PFSK-1 (cell line): Measurements from ENCODE around the gene UGT1A6.

ENCODE experiments used
- POLR2AphosphoS5 ChIP-seq: IDR thresholded peaks from 2 replicates; pipeline ENCODE4 v1.6.1; 2012; ENCODE audit warnings: low read depth, mild to moderate bottlenecking, control low read depth, low read length, moderate library complexity
- TAF1 ChIP-seq: IDR thresholded peaks from 2 replicates; pipeline ENCODE4 v1.6.1; 2012; ENCODE audit warnings: low read length, control low read depth, borderline replicate concordance; ENCODE audit not compliant: insufficient read depth

- TF ChIP-seq POLR2AphosphoS5 (no peak), TAF1 (no peak)
Observed at GRCh38 chr2:233764264-233764663, 71.6 kb downstream of the UGT1A6 start.
